ENCODE measurements around the gene RIIAD1. TPM values are rescaled to one million over a fixed set of nuclear protein-coding genes. Genes with fewer than 3 reads are reported as not detected.

The RIIAD1 gene
- total and polyA plus RNA-seq, 2 experiments from 2014 or later: not detected

GRCh38 chr1:151686561-151686960, 34.8 kb upstream of the RIIAD1 start:
- Histone ChIP-seq H3K4me3 (no peak overlapping the region), H3K9me3 (ENCODE audit: low read depth) (no peaks in the 10 kb centered on the region), H2AFZ (no peak overlapping the region), H3K27ac (no peak overlapping the region), H3K4me1 (ENCODE audit: insufficient read depth) (no peaks in the 10 kb centered on the region), H3K4me2 (no peak overlapping the region), H4K20me1 (ENCODE audit: insufficient read depth, poor library complexity, severe bottlenecking) (no peaks in the 10 kb centered on the region), H3K36me3 (replicated peaks; ENCODE audit: insufficient read depth, low read depth) (no peaks in the 10 kb centered on the region), H3K9me2 (replicated peaks; ENCODE audit: insufficient read depth) (no peaks in the 10 kb centered on the region), H3K27me3 (no peaks in the 10 kb centered on the region), H3K79me2 (no peaks in the 10 kb centered on the region)
- 91% methylated on average over 2 of the region's 2 CpGs for WGBS (ENCODE audit: low lambda C conversion rate, missing lambda C conversion rate)
- DNase-seq (ENCODE audit: low spot score): no peak
- no peak for TF ChIP-seq EZH2 (IDR thresholded peaks at IDR 0.05; ENCODE audit: borderline replicate concordance)
- TF ChIP-seq CTCF (IDR thresholded peaks at IDR 0.05; ENCODE audit: poor library complexity): no peak
- no peak for TF ChIP-seq EZH2phosphoT487 (IDR thresholded peaks at IDR 0.05; ENCODE audit: low read depth, severe bottlenecking, unreplicated experiment)

GRCh38 chr1:151689494-151689893, 31.8 kb upstream of the RIIAD1 start:
- 83% methylated on average over 4 of the region's 4 CpGs for WGBS (ENCODE audit: low lambda C conversion rate, missing lambda C conversion rate)
- no peak overlapping the region for H3K27ac ChIP-seq

GRCh38 chr1:151692226-151692625, 29.1 kb upstream of the RIIAD1 start:
- Histone ChIP-seq H4K20me1 (ENCODE audit: insufficient read depth, poor library complexity, severe bottlenecking) (no peaks in the 10 kb centered on the region), H3K4me2 (no peak overlapping the region), H3K9me3 (ENCODE audit: low read depth) (no peaks in the 10 kb centered on the region), H3K4me3 (no peak overlapping the region), H3K27ac (no peak overlapping the region), H3K27me3 (no peaks in the 10 kb centered on the region), H3K79me2 (no peaks in the 10 kb centered on the region), H2AFZ (no peak overlapping the region), H3K4me1 (ENCODE audit: insufficient read depth) (no peaks in the 10 kb centered on the region), H3K36me3 (replicated peaks; ENCODE audit: insufficient read depth, low read depth) (no peaks in the 10 kb centered on the region), H3K9me2 (replicated peaks; ENCODE audit: insufficient read depth) (no peaks in the 10 kb centered on the region)
- 98% methylated on average over 3 of the region's 3 CpGs for WGBS (ENCODE audit: low lambda C conversion rate, missing lambda C conversion rate)
- no peak for TF ChIP-seq CTCF (IDR thresholded peaks at IDR 0.05; ENCODE audit: poor library complexity)
- DNase-seq (ENCODE audit: low spot score): no peak

More at GRCh38 chr1:151689494-151689893, 31.8 kb upstream of the RIIAD1 start:
- no peaks in the 10 kb centered on the region for H4K20me1 ChIP-seq (ENCODE audit: insufficient read depth, poor library complexity, severe bottlenecking)
- no peak overlapping the region for H2AFZ ChIP-seq
- DNase-seq (ENCODE audit: low spot score): no peak
- no peaks in the 10 kb centered on the region for H3K9me2 ChIP-seq (replicated peaks; ENCODE audit: insufficient read depth)
- H3K4me2 ChIP-seq: no peak overlapping the region
- TF ChIP-seq EZH2phosphoT487 (IDR thresholded peaks at IDR 0.05; ENCODE audit: low read depth, severe bottlenecking, unreplicated experiment) (no peak), CTCF (IDR thresholded peaks at IDR 0.05; ENCODE audit: poor library complexity) (no peak), EZH2 (IDR thresholded peaks at IDR 0.05; ENCODE audit: borderline replicate concordance) (no peak)
- H3K4me1 ChIP-seq (ENCODE audit: insufficient read depth): no peaks in the 10 kb centered on the region
- H3K27me3 ChIP-seq: no peaks in the 10 kb centered on the region
- H3K9me3 ChIP-seq (ENCODE audit: low read depth): no peaks in the 10 kb centered on the region
- H3K36me3 ChIP-seq (replicated peaks; ENCODE audit: insufficient read depth, low read depth): no peaks in the 10 kb centered on the region
- no peak overlapping the region for H3K4me3 ChIP-seq
- no peaks in the 10 kb centered on the region for H3K79me2 ChIP-seq

GRCh38 chr1:151693057-151693651, 28.2 kb upstream of the RIIAD1 start:
- Histone ChIP-seq H3K4me1 (ENCODE audit: insufficient read depth) (no peaks in the 10 kb centered on the region), H3K36me3 (replicated peaks; ENCODE audit: insufficient read depth, low read depth) (no peaks in the 10 kb centered on the region), H3K27ac (no peak overlapping the region), H3K4me2 (no peak overlapping the region), H3K79me2 (no peaks in the 10 kb centered on the region), H3K9me2 (replicated peaks; ENCODE audit: insufficient read depth) (no peaks in the 10 kb centered on the region), H3K9me3 (ENCODE audit: low read depth) (no peaks in the 10 kb centered on the region), H3K4me3 (no peak overlapping the region), H3K27me3 (no peaks in the 10 kb centered on the region), H4K20me1 (ENCODE audit: insufficient read depth, poor library complexity, severe bottlenecking) (no peaks in the 10 kb centered on the region), H2AFZ (no peak overlapping the region)
- TF ChIP-seq EZH2phosphoT487 (IDR thresholded peaks at IDR 0.05; ENCODE audit: low read depth, severe bottlenecking, unreplicated experiment): no peak
- TF ChIP-seq CTCF (IDR thresholded peaks at IDR 0.05; ENCODE audit: poor library complexity): peak; percentile 58
- DNase-seq (ENCODE audit: low spot score): peak; percentile 60
- WGBS (ENCODE audit: low lambda C conversion rate, missing lambda C conversion rate): 85% methylated on average over 4 of the region's 4 CpGs
